Limb (tissue), 2 donors: ENCODE data around the gene USH2A.

Experiments
- DNase-seq, 2 donors: peaks; one replicate each; pipeline ENCODE4 v3.0.0-alpha.2; 2016; ENCODE audit errors: extremely low spot score in 2 of 2

USH2A gene

DNA sequence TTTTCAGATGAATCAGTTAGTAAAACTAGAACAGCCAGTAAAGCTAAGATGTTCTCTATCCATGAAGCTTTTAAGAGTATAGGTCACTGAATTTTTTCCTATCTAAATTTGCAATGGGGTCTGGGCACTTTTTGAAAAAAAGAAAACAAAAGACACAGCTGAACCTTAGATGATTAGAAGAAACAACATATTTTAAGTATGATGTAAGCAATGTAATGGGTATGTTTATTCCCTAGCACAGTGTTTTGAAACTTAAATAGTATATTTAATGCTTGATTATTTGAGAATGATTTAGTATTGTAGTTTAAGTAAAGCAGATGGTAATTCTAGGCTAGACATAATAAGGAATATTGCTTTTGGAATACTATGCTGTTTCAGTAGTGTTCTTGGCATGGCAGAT, 819.9 kb downstream of the USH2A start:
- DNase-seq, result no peak

DNA sequence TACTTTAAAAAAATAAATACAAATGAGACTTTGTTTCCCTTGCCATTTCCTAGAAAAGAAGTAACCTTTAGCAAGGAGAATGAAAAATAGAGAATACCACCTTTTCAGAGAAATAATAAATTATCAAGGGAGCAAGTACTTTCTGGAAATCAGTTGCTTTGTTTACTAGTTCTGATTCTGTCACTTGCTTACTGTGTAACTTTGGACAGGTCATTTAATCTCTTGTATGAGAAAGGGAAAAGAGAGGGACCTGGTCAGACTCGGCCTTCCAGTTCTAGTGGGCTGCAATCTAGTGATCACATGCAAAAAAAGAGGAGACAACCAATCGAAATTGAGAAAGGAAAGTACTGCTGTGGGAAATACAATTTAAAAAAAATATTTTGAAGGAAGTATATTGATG, 822.0 kb downstream of the USH2A start:
- DNase-seq, result no peak

DNA sequence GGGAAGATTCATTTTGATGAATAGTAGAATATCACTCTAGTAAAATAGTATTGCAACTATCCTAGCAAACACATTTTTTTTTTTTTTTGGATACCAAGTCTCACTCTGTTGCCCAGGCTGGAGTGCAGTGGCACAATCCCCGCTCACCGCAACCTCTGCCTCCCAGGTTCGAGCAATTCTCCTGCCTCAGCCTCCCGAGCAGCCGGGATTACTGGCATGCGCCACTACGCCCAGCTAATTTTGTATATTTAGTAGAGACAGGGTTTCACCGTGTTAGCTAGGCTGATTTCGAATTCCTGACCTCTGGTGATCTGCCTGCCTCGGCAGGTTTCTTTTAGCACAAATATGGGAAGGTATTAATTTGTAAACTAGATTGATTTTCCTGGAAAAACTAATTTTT, 822.4 kb downstream of the USH2A start:
- DNase-seq, result no peak

DNA sequence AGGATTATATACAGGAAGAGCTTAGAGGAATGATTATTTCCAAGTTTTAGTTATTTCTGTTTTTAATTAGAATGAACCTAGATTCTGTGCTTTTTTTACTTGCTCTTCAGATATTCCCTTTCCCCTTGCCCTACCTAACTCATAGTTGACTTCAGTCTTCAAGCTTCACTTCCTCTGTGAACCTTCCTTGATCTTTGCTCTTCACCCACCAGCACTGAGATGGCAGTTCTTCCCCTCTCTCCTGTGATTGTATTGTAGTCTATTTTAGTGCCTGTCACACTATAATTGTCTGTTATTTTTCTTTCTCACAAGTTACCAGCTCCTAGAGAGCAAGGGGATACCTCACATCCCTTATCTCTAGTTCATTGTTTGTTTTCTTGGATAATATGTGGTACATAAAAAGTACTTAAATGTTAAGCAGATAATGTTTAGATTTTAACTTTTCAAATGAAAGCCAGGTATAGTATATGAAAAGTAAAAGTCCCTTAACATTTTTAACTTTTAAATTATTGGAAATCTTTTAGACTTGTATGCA, 822.9 kb downstream of the USH2A start:
- no peak for DNase-seq

DNA sequence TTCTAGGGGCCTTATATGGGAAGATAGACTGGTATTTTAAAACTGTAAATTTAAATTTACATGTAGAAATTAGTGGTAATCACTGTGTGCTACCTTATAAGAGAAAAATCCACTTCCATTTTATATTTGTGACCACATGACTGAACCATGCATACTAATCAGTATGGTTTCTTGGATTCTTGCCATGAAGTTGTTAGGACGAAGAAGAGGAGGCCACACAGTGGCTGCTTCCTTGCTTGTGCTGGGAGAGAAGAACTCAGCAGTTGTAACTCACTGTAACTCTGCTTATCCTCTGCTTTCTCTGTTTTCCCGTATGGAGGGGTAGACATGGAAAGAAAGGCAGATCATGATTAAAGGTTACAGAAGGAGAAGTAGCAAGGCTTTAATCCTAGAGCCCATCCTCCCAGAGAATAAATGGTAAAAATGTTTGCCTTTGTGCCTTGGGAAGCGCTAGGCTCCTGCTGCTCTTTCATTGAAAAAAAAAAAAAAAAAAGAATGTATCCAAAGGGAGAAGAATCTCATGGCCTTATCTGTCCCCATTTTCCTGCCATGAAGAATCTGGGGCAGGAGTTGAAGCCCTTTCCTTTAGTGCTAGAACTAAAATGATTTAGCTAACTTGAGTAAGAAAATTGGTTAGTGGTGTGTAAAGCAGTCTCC, 823.7 kb downstream of the USH2A start:
- DNase-seq, result no peak

DNA sequence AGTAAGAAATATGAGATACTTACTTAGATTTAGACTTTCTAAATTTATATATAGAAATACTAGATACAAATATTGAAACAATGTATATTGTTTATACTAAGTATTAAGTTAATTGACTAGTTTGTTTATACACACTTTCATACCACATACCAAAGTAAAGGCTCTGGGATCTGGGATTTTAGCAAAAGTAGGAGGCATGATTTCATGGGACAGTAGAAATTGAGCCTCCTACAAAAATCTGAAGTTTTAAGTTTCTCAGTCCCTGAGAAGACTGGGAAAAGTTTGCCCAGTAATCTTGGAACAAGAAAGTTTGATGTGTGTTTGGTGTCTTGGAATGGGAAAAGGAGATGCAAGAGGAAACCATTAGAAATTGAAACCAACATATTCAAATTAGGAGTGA, 825.3 kb downstream of the USH2A start:
- no peak for DNase-seq

DNA sequence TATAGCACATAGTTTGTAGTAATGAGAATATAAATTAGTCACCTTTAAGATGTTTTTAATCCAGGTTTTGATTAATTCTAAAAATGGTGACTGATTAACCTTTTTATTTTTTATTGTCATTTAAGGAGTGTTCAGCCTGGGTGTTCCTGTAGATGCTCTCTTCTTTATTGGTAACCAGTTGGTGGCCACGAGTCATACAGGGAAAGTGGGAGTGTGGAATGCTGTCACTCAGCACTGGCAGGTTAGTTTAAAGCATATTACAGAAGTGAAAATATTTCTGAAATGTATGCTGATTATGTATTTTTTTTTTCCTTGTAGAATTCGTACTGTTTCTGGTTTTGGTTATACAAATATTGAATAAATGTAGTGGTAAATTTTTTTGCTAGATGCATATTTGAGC, 828.0 kb downstream of the USH2A start:
- DNase-seq, result no peak

DNA sequence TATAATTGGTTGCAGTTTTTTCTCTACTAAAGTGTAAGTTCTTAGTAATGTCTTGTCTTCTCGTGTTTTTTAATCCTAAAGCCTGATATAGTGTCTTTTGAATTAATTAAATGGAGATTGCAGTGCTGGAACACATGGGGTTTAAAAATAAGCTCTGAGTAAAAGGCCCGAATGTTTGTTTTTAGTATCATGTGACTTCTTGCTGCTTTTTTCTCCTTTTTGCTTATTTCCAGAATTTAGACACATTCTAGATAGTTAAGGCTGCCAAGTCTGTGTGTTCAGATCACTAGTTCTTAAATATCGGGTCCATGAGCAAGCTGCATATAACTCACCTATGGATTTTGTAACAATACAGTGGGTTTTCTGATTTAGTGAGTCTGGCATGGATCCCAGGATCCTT, 828.6 kb downstream of the USH2A start:
- DNase-seq, result no peak

DNA sequence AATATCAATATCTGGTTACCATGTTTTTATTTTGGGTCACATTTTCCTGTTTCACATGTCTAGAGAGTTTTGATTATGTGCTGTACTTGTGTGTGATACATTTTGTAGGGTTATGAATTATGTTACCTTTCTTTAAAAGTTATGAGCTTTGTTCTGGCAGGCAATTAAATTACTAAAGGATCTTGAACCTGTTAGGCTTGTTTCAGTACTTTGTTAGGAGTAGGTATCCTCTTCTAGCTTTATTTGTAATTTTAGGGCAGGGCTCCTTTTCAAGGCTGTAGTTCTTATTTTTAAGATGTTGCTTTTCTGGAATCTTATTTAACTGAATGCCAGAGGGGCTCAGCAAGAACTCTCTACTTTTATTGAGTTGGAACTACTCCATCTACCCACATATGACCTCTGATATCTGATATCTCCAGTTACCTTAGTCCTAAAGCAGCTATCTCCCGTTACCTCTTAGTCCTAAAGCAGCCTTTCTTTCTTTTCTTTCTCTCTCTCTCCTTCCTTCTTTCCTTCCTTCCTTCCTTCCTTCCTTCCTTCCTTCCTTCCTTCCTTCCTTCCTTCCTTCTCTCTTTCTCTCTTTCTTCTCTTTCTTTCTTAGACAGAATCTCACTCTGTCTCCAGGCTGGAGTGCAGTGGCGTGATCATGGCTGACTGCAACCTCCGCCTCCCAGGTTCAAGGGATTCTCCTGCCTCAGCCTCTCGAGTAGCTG, 832.3 kb downstream of the USH2A start:
- DNase-seq, result no peak

DNA sequence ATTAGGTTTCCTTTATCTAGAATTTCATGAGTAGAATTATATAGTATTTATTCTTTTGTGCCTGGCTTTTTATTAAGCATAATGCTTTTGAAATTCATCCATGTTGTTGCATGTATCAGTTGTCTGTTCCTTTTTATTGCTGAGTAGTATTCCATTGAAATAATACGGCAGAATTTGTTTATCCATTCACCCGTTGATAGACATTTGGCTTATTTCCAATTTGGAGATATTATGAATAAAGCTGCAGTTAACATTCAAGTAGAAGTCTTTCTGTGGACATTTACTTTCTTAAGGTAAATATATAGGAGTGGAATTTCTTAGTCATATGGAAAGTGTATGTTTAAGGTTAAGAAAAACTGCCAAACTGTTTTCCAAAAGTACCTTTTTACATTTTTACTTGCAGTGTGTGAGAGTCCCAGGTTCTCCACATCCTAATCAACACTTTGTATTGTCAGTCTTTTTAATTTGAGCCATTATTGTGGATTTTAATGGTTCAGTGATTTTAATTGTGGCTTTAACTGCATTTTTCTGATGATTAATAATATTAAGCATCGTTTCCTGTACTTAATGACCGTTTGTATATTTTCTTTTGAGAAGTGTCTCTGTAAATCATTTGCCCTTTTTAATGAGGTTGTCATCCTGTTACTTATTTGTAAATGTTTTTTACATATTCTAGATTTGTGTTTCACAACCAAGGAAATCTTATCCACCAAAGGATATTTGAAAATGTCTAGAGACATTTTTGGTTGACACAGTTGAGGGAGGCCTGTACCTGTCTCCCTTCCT, 833.4 kb downstream of the USH2A start:
- no peak for DNase-seq

DNA sequence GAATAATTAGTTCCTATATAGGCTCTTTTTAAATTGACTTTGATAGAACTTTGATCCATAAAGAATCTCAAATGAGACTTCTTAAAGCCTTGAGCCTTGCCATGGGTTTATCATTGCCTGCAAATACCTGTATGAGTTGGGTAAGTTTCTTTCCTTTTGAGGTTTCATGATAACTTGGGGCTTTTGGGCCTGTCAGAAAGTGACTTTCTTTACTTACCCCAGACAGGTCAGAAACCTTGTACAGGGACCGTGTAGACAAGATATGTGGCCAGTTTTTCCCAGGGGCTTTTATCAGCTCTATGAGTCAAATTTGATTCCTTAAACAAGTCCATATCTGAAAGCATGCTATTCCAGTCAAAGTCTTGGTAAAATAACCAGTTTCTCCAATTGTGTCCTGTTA, 838.9 kb downstream of the USH2A start:
- DNase-seq, result no peak

DNA sequence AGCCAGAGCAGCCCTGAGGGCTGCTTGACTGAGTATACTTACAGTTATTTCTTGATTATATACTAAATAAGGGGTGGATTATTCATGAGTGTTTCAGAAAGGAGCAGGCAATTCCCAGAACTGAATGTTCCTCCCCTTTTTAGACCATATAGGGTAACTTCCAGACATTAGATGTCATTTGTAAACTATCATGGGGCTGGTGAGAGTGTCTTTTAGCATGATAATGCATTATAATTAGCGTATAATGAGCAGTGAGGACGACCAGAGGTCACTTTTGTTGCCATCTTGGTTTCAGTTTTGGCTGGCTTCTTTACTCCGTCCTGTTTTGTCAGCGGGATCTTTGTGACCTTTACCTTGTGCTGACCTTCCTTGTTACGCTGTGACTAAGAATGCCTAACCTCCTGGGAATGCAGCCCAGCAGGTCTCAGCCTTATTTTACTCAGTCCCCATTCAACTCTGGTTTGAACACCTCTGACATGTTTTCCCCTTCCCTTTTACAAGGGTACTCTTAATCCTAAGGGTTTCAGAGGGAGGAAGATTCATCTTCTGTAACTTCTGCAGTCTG, 840.0 kb downstream of the USH2A start:
- DNase-seq, result no peak

DNA sequence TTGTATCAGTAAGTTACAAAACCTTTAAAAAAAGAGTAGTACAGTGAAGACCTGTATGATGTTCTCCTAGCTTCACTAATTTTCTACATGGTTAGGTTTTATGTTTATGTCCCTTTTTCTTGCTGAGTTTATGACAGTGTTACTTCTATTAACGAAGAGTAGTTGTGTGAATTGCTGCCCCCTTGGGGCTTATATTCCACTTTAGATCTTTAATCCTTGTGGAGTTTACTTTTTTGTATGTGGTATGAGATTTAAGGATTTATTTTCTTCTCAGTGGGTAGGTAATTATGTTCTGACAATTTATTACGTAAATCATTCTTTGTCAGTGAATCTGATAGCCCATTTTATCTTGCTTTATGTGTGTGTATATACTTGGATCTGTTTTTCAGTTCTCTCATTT, 841.4 kb downstream of the USH2A start:
- DNase-seq, result no peak
